Measurements from ENCODE around the gene PER2.

DNA sequence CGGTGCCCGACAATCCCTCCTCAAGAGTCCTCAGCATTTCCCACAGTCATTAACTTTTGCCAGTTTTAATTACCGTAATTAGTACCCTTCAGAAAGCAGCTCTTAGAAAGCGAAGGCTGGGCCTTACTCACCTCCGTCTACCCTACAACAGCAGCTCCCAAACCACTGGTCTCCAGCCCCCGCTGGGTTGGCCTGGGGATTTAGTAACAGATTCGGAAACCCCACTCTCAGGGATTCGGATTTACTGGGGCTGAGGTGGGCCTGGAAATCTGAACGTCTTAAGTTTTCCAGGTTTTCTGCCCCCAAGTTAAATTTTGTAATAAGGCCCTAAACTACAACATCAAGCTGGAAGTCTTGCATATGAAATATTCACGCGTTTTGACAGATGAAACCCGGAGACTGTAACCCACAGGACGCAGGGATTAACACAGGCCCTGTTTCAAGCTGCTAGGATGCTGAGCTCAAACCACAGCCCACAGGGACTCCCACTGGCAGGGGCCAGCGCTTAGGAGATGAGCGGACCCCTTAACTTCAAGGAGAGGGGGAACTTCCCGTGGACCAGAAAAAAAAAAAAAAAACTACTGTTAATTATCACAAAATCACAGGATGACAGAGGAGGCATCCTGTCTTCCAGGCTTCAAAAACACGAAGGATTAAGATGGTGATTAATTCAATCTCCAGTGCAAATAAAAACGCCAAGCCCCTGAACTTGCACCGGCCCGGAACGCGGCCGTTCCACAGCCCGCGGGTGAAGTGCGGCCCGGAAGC is 85.9 kb downstream of the PER2 start:
- no peak for TF ChIP-seq POLR2A (IDR thresholded peaks at IDR 0.05)
- TF ChIP-seq, protein P1, sequence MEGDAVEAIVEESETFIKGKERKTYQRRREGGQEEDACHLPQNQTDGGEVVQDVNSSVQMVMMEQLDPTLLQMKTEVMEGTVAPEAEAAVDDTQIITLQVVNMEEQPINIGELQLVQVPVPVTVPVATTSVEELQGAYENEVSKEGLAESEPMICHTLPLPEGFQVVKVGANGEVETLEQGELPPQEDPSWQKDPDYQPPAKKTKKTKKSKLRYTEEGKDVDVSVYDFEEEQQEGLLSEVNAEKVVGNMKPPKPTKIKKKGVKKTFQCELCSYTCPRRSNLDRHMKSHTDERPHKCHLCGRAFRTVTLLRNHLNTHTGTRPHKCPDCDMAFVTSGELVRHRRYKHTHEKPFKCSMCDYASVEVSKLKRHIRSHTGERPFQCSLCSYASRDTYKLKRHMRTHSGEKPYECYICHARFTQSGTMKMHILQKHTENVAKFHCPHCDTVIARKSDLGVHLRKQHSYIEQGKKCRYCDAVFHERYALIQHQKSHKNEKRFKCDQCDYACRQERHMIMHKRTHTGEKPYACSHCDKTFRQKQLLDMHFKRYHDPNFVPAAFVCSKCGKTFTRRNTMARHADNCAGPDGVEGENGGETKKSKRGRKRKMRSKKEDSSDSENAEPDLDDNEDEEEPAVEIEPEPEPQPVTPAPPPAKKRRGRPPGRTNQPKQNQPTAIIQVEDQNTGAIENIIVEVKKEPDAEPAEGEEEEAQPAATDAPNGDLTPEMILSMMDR (IDR thresholded peaks at IDR 0.05 in 4 of 5, conservative IDR thresholded peaks at IDR 0.05 in 1 of 5): no peak

Data from gastrocnemius medialis (tissue), 4 donors.